Left lung (tissue), 10 donors: ENCODE data around the gene GRAP2. TPM values are rescaled to one million over a fixed set of nuclear protein-coding genes. Genes with fewer than 3 reads are reported as not detected.

Experiments used
- ATAC-seq: fragments of 200-7000 bp; cut with Tn5 transposase; one replicate; pipeline ENCODE4 v1.9.1; 2020; ENCODE audit warnings: moderate library complexity
- DNase-seq, 4 donors: peaks; one replicate each; pipeline ENCODE4 v3.0.0-alpha.2; 2013 to 2020
- H3K27ac ChIP-seq, 2 donors: fragments of 200-600 bp; sonication (generic) in 1 of 2; one replicate each; pipeline versions ENCODE4 v1.5.0 to v1.8.0; 2020 to 2021
- H3K27me3 ChIP-seq, 2 donors: fragments of 200-600 bp; sonication (generic) in 1 of 2; one replicate each; pipeline versions ENCODE4 v1.5.0 to v1.8.0; 2020 to 2021
- H3K36me3 ChIP-seq, 2 donors: fragments of 200-600 bp; sonication (generic) in 1 of 2; one replicate each; pipeline versions ENCODE4 v1.5.0 to v1.8.0; 2020 to 2021
- H3K4me1 ChIP-seq, 2 donors: fragments of 200-600 bp; one replicate each; pipeline ENCODE4 v1.8.0; 2021
- H3K4me3 ChIP-seq, 2 donors: fragments of 200-600 bp; sonication (generic) in 1 of 2; one replicate each; pipeline versions ENCODE4 v1.5.0 to v1.8.0; 2020 to 2021; ENCODE audit warnings: mild to moderate bottlenecking in 1 of 2
- H3K9me3 ChIP-seq, 2 donors: fragments of 200-600 bp; sonication (generic) in 1 of 2; one replicate each; pipeline versions ENCODE4 v1.5.0 to v1.8.0; 2020 to 2021
- CTCF ChIP-seq, 2 donors: fragments of 200-600 bp; sonication (generic) in 1 of 2; IDR thresholded peaks; one replicate each; pipeline versions ENCODE4 v1.5.0 to v1.8.0; 2021; ENCODE audit warnings: antibody characterized with exemption in 2 of 2
- intact Hi-C, 2 donors: fragments of 100-400 bp; cut with DNase I; formaldehyde crosslinking; loops; one replicate each; pipeline versions ENCODE4 v1.11.2 to v1.14.2; 2022
- polyA plus RNA-seq, 6 donors: library from polyadenylated mRNA; unstranded; fragments of 120-200 nt; gene quantifications; one replicate each; pipeline ENCODE4 v1.2.1, GENCODE V29; 2013; ENCODE audit not compliant: insufficient read length in 6 of 6
- total RNA-seq, 2 donors: library from RNA; stranded (reverse); fragmentation: NEBNext Ultra II Directional; extraction: Animal tissue kit (Norgen Biotek cat#: 25700); gene quantifications; one replicate each; pipeline ENCODE4 v1.2.1, GENCODE V29; 2021
- donor health status: DM: no; HTN: yes; CAD: no.
- donor health status: DM: no; HTN: no; CAD: no.

The GRAP2 gene
- total and polyA plus RNA-seq, 8 donors: 1.5 to 3.4 (median 2.1) TPM

- intact Hi-C loops: no loop called here
These were observed 120.1 kb downstream of the GRAP2 start for GRCh38 chr22:40020956-40021355.

GRCh38 chr22:40021401-40022000 lies 120.6 kb downstream of the GRAP2 start:
- Histone ChIP-seq H3K4me1 (no peaks in the 10 kb centered on the region), H3K4me3 (no peak overlapping the region), H3K9me3 (no peaks in the 10 kb centered on the region), H3K27ac (no peak overlapping the region), H3K27me3 (peaks cover 0 to 2% of the 10 kb centered on the region in 2 donors), H3K36me3 (no peaks in the 10 kb centered on the region)
- intact Hi-C loops: no loop called here
- no peak for ATAC-seq
- no peak for TF ChIP-seq CTCF (IDR thresholded peaks at IDR 0.05)
- DNase-seq: no peak

More at GRCh38 chr22:40020956-40021355, 120.1 kb downstream of the GRAP2 start:
- H3K36me3 ChIP-seq: no peaks in the 10 kb centered on the region
- H3K27me3 ChIP-seq: peaks cover 0 to 8% of the 10 kb centered on the region in 2 donors
- H3K9me3 ChIP-seq: no peaks in the 10 kb centered on the region
- H3K4me1 ChIP-seq: no peaks in the 10 kb centered on the region
- ATAC-seq: no peak
- H3K27ac ChIP-seq: no peak overlapping the region
- no peak for DNase-seq
- no peak for TF ChIP-seq CTCF (IDR thresholded peaks at IDR 0.05)
- no peak overlapping the region for H3K4me3 ChIP-seq

- Histone ChIP-seq H3K4me1 (no peaks in the 10 kb centered on the region), H3K36me3 (no peaks in the 10 kb centered on the region), H3K4me3 (no peak overlapping the region), H3K27ac (no peak overlapping the region), H3K27me3 (no peaks in the 10 kb centered on the region), H3K9me3 (no peaks in the 10 kb centered on the region)
- intact Hi-C loops: no loop called here
- TF ChIP-seq CTCF (IDR thresholded peaks at IDR 0.05): no peak
- no peak for DNase-seq
- ATAC-seq: no peak
These were observed 121.8 kb downstream of the GRAP2 start for GRCh38 chr22:40022536-40023240.

Other genes with a start within 250 kb of the GRAP2 start
- gene ENTHD1, start 7.3 kb upstream of the GRAP2 start, total RNA-seq: under 1 TPM in 1 of 2 donors, not detected in 1; 0.16 TPM
- not detected for gene ENTHD1, start 7.3 kb upstream of the GRAP2 start, polyA plus RNA-seq
- under 1 TPM; 0.17 to 0.42 TPM for gene TMA7B, start 59.3 kb downstream of the GRAP2 start, total RNA-seq
- under 1 TPM; 0.17 to 0.37 (median 0.24) TPM for gene TMA7B, start 59.3 kb downstream of the GRAP2 start, polyA plus RNA-seq
- gene FAM83F, start 93.9 kb downstream of the GRAP2 start, total RNA-seq: under 1 TPM; 0.64 to 0.73 TPM
- gene FAM83F, start 93.9 kb downstream of the GRAP2 start, polyA plus RNA-seq: under 1 TPM; 0.15 to 0.40 (median 0.23) TPM